Stomach (tissue), 19 donors: ENCODE results near the gene SNW1. TPM values are rescaled to one million over a fixed set of nuclear protein-coding genes. Genes with fewer than 3 reads are reported as not detected.

Source experiments
- DNase-seq, 2 donors: peaks; one replicate each; pipeline versions ENCODE4 v3.0.0 to v3.0.0-alpha.2; 2013 to 2019
- H3K27ac ChIP-seq, 5 donors: fragments of 200-600 bp in 4 of 5; sonication (generic) in 4 of 5; one replicate each; pipeline ENCODE4 v1.5.1; 2013 to 2019; ENCODE audit warnings: mild to moderate bottlenecking in 1 of 5, moderate library complexity in 1 of 5
- H3K27me3 ChIP-seq, 3 donors: fragments of 200-600 bp; sonication (generic); one replicate each; pipeline ENCODE4 v1.5.1; 2017 to 2019; ENCODE audit warnings: mixed run types in 1 of 3
- H3K36me3 ChIP-seq, 4 donors: fragments of 200-600 bp; sonication (generic); 1 replicate in 3 of 4; 2 replicates in 1 of 4; pipeline ENCODE4 v1.5.1; 2016 to 2019
- H3K4me1 ChIP-seq, 4 donors: fragments of 200-600 bp; sonication (generic); one replicate each; pipeline ENCODE4 v1.5.1; 2016 to 2019
- H3K4me3 ChIP-seq, 4 donors: fragments of 200-600 bp; sonication (generic) in 3 of 4; one replicate each; pipeline ENCODE4 v1.5.1; 2016 to 2019; ENCODE audit warnings: mild to moderate bottlenecking in 1 of 4
- H3K9me3 ChIP-seq, 4 donors: fragments of 200-600 bp; sonication (generic); one replicate each; pipeline ENCODE4 v1.5.1; 2016 to 2019
- CTCF ChIP-seq, 7 experiments: fragments of 450-650 bp in 4 of 7; fragments of 200-600 bp in 3 of 7; sonication (generic) in 3 of 7; IDR thresholded peaks; one replicate each; pipeline ENCODE4 v1.5.1; 2016 to 2019; ENCODE audit warnings: antibody characterized with exemption in 7 of 7, control low read depth in 2 of 7, mild to moderate bottlenecking in 1 of 7
- EP300 ChIP-seq: sonication (generic); formaldehyde crosslinking; IDR thresholded peaks from one replicate; pipeline ENCODE4 v1.6.1; 2017; ENCODE audit warnings: antibody characterized with exemption
- POLR2A ChIP-seq, 4 donors: fragments of 450-650 bp; IDR thresholded peaks; one replicate each; pipeline ENCODE4 v1.6.1; 2016; ENCODE audit warnings: antibody characterized with exemption in 4 of 4, control low read depth in 2 of 4, mild to moderate bottlenecking in 1 of 4, moderate library complexity in 1 of 4
- POLR2AphosphoS5 ChIP-seq, 3 donors: sonication (generic); formaldehyde crosslinking; IDR thresholded peaks; one replicate each; pipeline ENCODE4 v1.6.1; 2016; ENCODE audit warnings: antibody characterized with exemption in 3 of 3
- WGBS, 5 donors: extraction: QIAGEN DNeasy Blood & Tissue Kit in 3 of 5; methylation state at CpG; one replicate each; pipeline versions ENCODE4 v1.1.5 to v1.1.7; 2013 to 2018; 5-methylcytosine and 5-hydroxymethylcytosine counted together
- intact Hi-C: fragments of 100-400 bp; cut with DNase I; formaldehyde crosslinking; loops from one replicate; pipeline ENCODE4 v1.15.1; 2023; ENCODE audit warnings: low total_unique reads
- long read RNA-seq, 10 donors: transcript quantifications; one replicate each; lab custom pipeline, GENCODE V29; 2026
- polyA plus RNA-seq, 3 donors: library from polyadenylated mRNA; stranded (reverse); fragments of 200-250 nt; gene quantifications; one replicate each; pipeline ENCODE4 v1.2.3, GENCODE V29; 2013
- total RNA-seq, 5 donors: library from RNA; depleted of rRNA; stranded (reverse); fragments of >200 nt; gene quantifications; one replicate each; pipeline versions ENCODE4 v1.1.0 to v1.2.3, GENCODE V29; 2014 to 2016
- donor health status: healthy with polysubstance abuse.
- donor health status: Bipolar disorder and iron deficiency.
- donor health status: healthy.

Gene SNW1
- total RNA-seq (100 to 1,000 TPM in 1 of 5 donors, 10 to 100 TPM in 3, 1 to 10 TPM in 1; 8.2 to 152 (median 49.8) TPM), polyA plus RNA-seq (10 to 100 TPM; 33.2 to 62.6 (median 33.3) TPM)
- long read RNA-seq, donor 1, partial matches to known transcripts = 0 of 5 reads
- long read RNA-seq, donor 1, other reads (novel, unspliced or antisense) = 0 of 5 reads
- long read RNA-seq, donor 2, transcript SNW1-201 (14 exons, 2,163 nt) = major isoform, 6 of 12 reads
- long read RNA-seq, donor 2, partial matches to known transcripts = 6 of 12 reads
- long read RNA-seq, donor 2, other reads (novel, unspliced or antisense) = 0 of 12 reads
- long read RNA-seq, donor 3, partial matches to known transcripts = 0 of 2 reads
- long read RNA-seq, donor 3, other reads (novel, unspliced or antisense) = 0 of 2 reads
- long read RNA-seq, donor 4 = 0 reads
- long read RNA-seq, donor 5, partial matches to known transcripts = 0 of 9 reads
- long read RNA-seq, donor 5, other reads (novel, unspliced or antisense) = 0 of 9 reads
- long read RNA-seq, donor 6, transcript SNW1-201 (14 exons, 2,163 nt) = major isoform, 10 of 33 reads
- long read RNA-seq, donor 6, partial matches to known transcripts = 15 of 33 reads
- long read RNA-seq, donor 6, other reads (novel, unspliced or antisense) = 0 of 33 reads
- long read RNA-seq, donor 7, transcript SNW1-201 (14 exons, 2,163 nt) = major isoform, 6 of 13 reads
- long read RNA-seq, donor 7, partial matches to known transcripts = 6 of 13 reads
- long read RNA-seq, donor 7, other reads (novel, unspliced or antisense) = 0 of 13 reads
- long read RNA-seq, donor 8, transcript SNW1-201 (14 exons, 2,163 nt) = major isoform, 5 of 7 reads
- long read RNA-seq, donor 8, partial matches to known transcripts = 0 of 7 reads
- long read RNA-seq, donor 8, other reads (novel, unspliced or antisense) = 0 of 7 reads
- long read RNA-seq, donor 9, partial matches to known transcripts = 11 of 14 reads
- long read RNA-seq, donor 9, other reads (novel, unspliced or antisense) = 0 of 14 reads
- long read RNA-seq, donor 10, partial matches to known transcripts = 0 of 2 reads
- long read RNA-seq, donor 10, other reads (novel, unspliced or antisense) = 0 of 2 reads

GRCh38 chr14:77760381-77761204, at the start of gene SNW1:
Gene SNW1, minus strand, starts transcription at chr14:77761156. Its CDS starts 29 bp downstream, at chr14:77761127.
- peak within 1 kb of the TSS; percentile 85 to 97 (median 93) for H3K27ac ChIP-seq
- intact Hi-C loops = no loop called here
- peaks cover 0 to 18% (median 6%) of the 10 kb centered on the region in 4 donors for H3K36me3 ChIP-seq
- peak; percentile 93 to 98 for DNase-seq
- WGBS, 5 donors = 0% methylated on average over 28 to 60 of the region's 60 CpGs
- peaks cover 20 to 55% (median 39%) of the 10 kb centered on the region in 4 donors for H3K4me1 ChIP-seq
- TF ChIP-seq POLR2A (IDR thresholded peaks at IDR 0.05) (peak in 1 of 4 donors; percentile 65), CTCF (IDR thresholded peaks at IDR 0.05) (no peak), POLR2AphosphoS5 (IDR thresholded peaks at IDR 0.05) (peak; percentile 83 to 96 (median 87)), EP300 (no peak)
- peak within 1 kb of the TSS; percentile 79 to 95 (median 89) for H3K4me3 ChIP-seq
- H3K27me3 ChIP-seq = no peaks in the 10 kb centered on the region
- no peaks in the 10 kb centered on the region for H3K9me3 ChIP-seq

GRCh38 chr14:77809011-77809410, 48.1 kb upstream of the SNW1 start:
- H3K4me3 ChIP-seq = no peak overlapping the region
- H3K27me3 ChIP-seq = no peaks in the 10 kb centered on the region
- H3K9me3 ChIP-seq = no peaks in the 10 kb centered on the region
- H3K36me3 ChIP-seq = no peaks in the 10 kb centered on the region
- no peaks in the 10 kb centered on the region for H3K4me1 ChIP-seq
- DNase-seq = no peak
- no peak overlapping the region for H3K27ac ChIP-seq
- intact Hi-C loops = no loop called here
- WGBS, 5 donors = 94 to 100% (median 100%) methylated on average over 1 of the region's 1 CpG
- TF ChIP-seq POLR2AphosphoS5 (IDR thresholded peaks at IDR 0.05) = no peak
- no peak for TF ChIP-seq EP300
- TF ChIP-seq CTCF (IDR thresholded peaks at IDR 0.05) = no peak
- no peak for TF ChIP-seq POLR2A (IDR thresholded peaks at IDR 0.05)

- Histone ChIP-seq H3K27ac (no peak overlapping the region), H3K9me3 (no peaks in the 10 kb centered on the region), H3K4me3 (no peak overlapping the region), H3K4me1 (no peaks in the 10 kb centered on the region), H3K36me3 (no peaks in the 10 kb centered on the region), H3K27me3 (no peaks in the 10 kb centered on the region)
- 94 to 99% (median 97%) methylated on average over 3 of the region's 3 CpGs for WGBS, 5 donors
- no peak for TF ChIP-seq POLR2A (IDR thresholded peaks at IDR 0.05)
- no peak for TF ChIP-seq POLR2AphosphoS5 (IDR thresholded peaks at IDR 0.05)
- DNase-seq = no peak
- intact Hi-C loops = no loop called here
These were observed 47.3 kb upstream of the SNW1 start for GRCh38 chr14:77808250-77808649.

GRCh38 chr14:77805706-77806105, 44.8 kb upstream of the SNW1 start:
- Histone ChIP-seq H3K36me3 (no peaks in the 10 kb centered on the region), H3K4me3 (no peak overlapping the region), H3K27me3 (no peaks in the 10 kb centered on the region), H3K27ac (no peak overlapping the region), H3K9me3 (no peaks in the 10 kb centered on the region), H3K4me1 (peaks cover 2 to 6% (median 5%) of the 10 kb centered on the region in 4 donors)
- intact Hi-C loops = no loop called here
- DNase-seq = no peak
- TF ChIP-seq EP300 = no peak
- TF ChIP-seq POLR2A (IDR thresholded peaks at IDR 0.05) = no peak
- TF ChIP-seq CTCF (IDR thresholded peaks at IDR 0.05) = no peak
- WGBS, 5 donors = 81 to 89% (median 84%) methylated on average over 6 of the region's 6 CpGs
